ENCODE data around the gene DACH1. TPM values are rescaled to one million over a fixed set of nuclear protein-coding genes. Genes with fewer than 3 reads are reported as not detected.

Gene DACH1
- total RNA-seq, 4 donors from 2014 or later: 1.0 to 6.3 (median 2.4) TPM

DNA sequence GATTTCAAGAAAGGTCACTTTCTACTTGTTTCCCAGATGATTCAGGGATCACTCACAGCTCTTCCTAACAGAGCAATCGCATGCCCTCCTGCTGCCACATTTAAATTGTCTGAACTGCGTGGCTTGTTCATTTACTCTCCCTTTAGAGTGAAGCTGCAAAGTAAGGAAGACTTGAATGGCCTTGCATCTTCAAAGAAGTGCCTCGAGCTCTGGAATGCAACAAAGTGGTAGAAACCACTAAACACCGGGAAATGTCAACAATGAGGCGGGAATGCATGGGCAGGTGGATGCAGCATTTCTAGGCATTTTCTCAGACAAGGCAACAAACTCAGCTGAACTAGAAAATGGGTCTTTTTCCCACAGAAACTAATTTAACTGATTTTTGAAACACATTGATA lies 10.3 kb upstream of the DACH1 start:
- Histone ChIP-seq H3K36me3 (no peaks in the 10 kb centered on the region), H3K4me3 (no peak overlapping the region), H3K4me1 (peaks cover 9% of the 10 kb centered on the region), H3K9me3 (no peaks in the 10 kb centered on the region), H3K27ac (no peak overlapping the region), H3K27me3 (no peaks in the 10 kb centered on the region)
- TF ChIP-seq POLR2AphosphoS5 (IDR thresholded peaks at IDR 0.05): no peak
- TF ChIP-seq EP300 (IDR thresholded peaks at IDR 0.05): no peak
- TF ChIP-seq, protein P1, sequence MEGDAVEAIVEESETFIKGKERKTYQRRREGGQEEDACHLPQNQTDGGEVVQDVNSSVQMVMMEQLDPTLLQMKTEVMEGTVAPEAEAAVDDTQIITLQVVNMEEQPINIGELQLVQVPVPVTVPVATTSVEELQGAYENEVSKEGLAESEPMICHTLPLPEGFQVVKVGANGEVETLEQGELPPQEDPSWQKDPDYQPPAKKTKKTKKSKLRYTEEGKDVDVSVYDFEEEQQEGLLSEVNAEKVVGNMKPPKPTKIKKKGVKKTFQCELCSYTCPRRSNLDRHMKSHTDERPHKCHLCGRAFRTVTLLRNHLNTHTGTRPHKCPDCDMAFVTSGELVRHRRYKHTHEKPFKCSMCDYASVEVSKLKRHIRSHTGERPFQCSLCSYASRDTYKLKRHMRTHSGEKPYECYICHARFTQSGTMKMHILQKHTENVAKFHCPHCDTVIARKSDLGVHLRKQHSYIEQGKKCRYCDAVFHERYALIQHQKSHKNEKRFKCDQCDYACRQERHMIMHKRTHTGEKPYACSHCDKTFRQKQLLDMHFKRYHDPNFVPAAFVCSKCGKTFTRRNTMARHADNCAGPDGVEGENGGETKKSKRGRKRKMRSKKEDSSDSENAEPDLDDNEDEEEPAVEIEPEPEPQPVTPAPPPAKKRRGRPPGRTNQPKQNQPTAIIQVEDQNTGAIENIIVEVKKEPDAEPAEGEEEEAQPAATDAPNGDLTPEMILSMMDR (IDR thresholded peaks at IDR 0.05): no peak
- no peak for TF ChIP-seq POLR2A (IDR thresholded peaks at IDR 0.05)
- 64% methylated on average over 5 of the region's 5 CpGs for WGBS
- no peak for DNase-seq (ENCODE audit: low spot score in 2 of 2)

DNA sequence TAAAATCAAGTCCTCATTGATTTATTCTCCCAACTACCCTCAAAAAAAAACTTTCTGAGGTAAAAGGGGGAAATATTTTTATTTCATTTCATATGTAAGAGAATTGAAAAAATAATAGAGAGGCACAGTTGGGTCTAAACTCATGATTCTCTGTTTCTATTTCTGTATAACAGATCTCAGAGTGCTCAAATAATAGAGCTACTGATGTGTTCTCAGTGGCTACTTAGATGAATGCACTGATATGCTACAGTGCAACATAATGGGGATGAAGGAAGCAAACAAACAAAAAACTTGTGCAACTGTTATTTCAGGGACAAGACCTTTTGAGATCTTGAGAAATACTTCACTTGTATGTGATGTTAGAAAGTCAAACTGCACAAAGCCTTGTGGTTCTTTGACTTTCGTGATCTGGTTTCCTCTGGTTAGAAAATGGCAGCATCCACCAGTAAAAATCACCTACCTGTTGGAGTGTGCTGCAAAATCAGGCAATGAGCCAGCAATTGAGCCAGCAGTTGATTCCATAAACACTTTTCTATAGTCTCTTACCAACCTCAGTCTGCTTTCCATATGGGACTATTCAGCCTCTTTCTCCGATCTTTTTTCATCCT lies 9.7 kb upstream of the DACH1 start:
- no peaks in the 10 kb centered on the region for H3K36me3 ChIP-seq
- 68% methylated on average over 2 of the region's 2 CpGs for WGBS

DNA sequence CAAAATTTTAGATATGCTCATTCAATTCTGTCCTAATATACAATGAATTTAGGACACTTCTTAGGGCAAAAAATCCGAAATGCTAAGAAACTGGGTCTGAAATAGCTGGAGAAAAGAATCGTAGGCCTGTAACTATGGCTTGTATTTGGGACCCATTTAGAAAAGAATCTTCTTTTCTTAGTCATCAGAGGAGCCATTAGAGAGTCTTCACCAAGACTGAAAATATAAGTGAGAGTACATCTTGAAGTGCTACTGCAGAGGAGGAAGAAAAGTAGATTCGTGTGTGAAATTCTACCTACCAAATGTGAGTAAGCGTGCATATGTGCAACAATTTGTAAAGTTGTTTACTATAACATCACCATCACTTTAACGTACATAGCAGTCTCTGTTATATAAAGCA lies 8.8 kb upstream of the DACH1 start:
- DNase-seq (ENCODE audit: low spot score in 2 of 2): no peak
- 91% methylated on average over 5 of the region's 5 CpGs for WGBS
- H3K27me3 ChIP-seq: no peaks in the 10 kb centered on the region

More for the DNA sequence above, 9.7 kb upstream of the DACH1 start:
- TF ChIP-seq, protein P1 (IDR thresholded peaks at IDR 0.05): no peak
- Histone ChIP-seq H3K4me3 (no peak overlapping the region), H3K27me3 (no peaks in the 10 kb centered on the region), H3K9me3 (no peaks in the 10 kb centered on the region), H3K4me1 (peaks cover 9% of the 10 kb centered on the region), H3K27ac (no peak overlapping the region)
- no peak for DNase-seq (ENCODE audit: low spot score in 2 of 2)

DNA sequence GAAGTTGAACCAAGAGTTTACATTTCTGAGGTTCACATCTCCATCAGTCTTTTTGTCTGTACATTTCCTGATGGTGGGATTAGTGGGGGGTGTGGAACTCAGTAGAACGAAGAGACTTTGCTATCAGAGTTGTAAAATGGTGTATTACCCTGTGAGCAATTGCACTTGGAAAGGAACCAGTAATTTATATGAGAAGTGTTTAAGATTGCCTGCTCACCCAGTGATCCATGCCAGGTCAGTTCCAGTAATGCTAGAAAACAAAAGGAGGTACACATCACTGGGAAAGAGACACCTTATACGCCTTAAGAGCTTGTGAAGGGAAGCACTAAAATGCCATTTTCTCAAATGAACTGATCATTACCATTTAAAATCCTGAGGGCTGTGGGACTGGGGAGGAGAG lies 7.5 kb upstream of the DACH1 start:
- no peak for TF ChIP-seq POLR2AphosphoS5 (IDR thresholded peaks at IDR 0.05)
- TF ChIP-seq, protein P1 (IDR thresholded peaks at IDR 0.05): no peak
- TF ChIP-seq EP300 (IDR thresholded peaks at IDR 0.05): no peak
- no peak for TF ChIP-seq POLR2A (IDR thresholded peaks at IDR 0.05)
- Histone ChIP-seq H3K27ac (no peak overlapping the region), H3K4me3 (no peak overlapping the region), H3K36me3 (no peaks in the 10 kb centered on the region), H3K4me1 (peaks cover 9% of the 10 kb centered on the region), H3K27me3 (peaks cover 6% of the 10 kb centered on the region), H3K9me3 (no peaks in the 10 kb centered on the region)
- 53% methylated on average over 2 of the region's 2 CpGs for WGBS
- DNase-seq (ENCODE audit: low spot score in 2 of 2): no peak

More for the DNA sequence above, 8.8 kb upstream of the DACH1 start:
- H3K9me3 ChIP-seq: no peaks in the 10 kb centered on the region
- TF ChIP-seq, protein P1 (IDR thresholded peaks at IDR 0.05): no peak
- TF ChIP-seq EP300 (IDR thresholded peaks at IDR 0.05): no peak
- no peak for TF ChIP-seq POLR2A (IDR thresholded peaks at IDR 0.05)
- TF ChIP-seq POLR2AphosphoS5 (IDR thresholded peaks at IDR 0.05): no peak
- H3K4me3 ChIP-seq: no peak overlapping the region
- H3K27ac ChIP-seq: no peak overlapping the region
- no peaks in the 10 kb centered on the region for H3K36me3 ChIP-seq
- peaks cover 9% of the 10 kb centered on the region for H3K4me1 ChIP-seq

DNA sequence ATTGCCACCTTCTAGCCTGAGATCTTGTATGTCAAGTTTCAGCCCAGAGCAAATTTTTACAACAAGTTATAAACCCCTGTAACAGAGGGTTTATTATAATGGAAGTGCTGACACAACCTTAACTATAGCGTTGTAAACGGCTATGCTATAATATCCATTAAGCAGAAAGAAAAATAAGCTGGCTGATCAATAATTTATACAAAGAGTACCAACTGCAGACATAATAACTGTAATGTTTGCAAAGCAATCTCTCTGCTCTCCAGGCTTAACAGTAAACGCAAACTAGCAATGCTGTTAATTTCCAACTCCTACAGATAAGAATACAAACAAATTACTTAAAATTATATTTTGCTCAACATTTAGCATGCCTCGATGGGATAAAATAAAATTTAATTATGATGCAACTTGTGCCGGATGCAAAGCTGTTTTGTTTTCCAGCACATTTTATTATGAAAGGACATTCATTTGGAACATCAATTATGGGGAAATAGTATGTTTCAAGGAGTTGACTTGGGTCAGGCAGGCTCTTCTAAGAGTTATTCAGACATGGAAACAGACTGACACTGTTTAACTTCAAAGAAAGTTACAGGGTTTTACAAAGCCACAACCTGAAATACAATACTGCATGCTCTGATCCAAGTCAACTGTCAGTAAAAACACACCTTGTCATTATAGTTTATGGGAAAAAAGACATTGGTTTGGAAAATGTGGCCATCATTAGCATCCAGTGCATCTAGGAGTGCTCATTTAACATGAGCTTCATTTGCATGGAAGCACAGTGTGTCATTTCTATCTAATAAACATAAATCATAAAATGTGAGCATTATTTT lies 6.6 kb upstream of the DACH1 start:
- 64% methylated on average over 5 of the region's 5 CpGs for WGBS
- no peak overlapping the region for H3K4me3 ChIP-seq
- H3K4me1 ChIP-seq: peaks cover under 1% of the 10 kb centered on the region
- TF ChIP-seq POLR2AphosphoS5 (IDR thresholded peaks at IDR 0.05): no peak
- TF ChIP-seq, protein P1 (IDR thresholded peaks at IDR 0.05): no peak
- TF ChIP-seq EP300 (IDR thresholded peaks at IDR 0.05): no peak
- TF ChIP-seq POLR2A (IDR thresholded peaks at IDR 0.05): no peak
- H3K36me3 ChIP-seq: no peaks in the 10 kb centered on the region
- peaks cover 14% of the 10 kb centered on the region for H3K27me3 ChIP-seq
- no peak for DNase-seq (ENCODE audit: low spot score in 2 of 2)
- no peaks in the 10 kb centered on the region for H3K9me3 ChIP-seq
- H3K27ac ChIP-seq: no peak overlapping the region

Measured in suprapubic skin (tissue), 4 donors.